ENCODE data around the gene CCL16. TPM values are rescaled to one million over a fixed set of nuclear protein-coding genes. Genes with fewer than 3 reads are reported as not detected.

CCL16 gene, protein sequence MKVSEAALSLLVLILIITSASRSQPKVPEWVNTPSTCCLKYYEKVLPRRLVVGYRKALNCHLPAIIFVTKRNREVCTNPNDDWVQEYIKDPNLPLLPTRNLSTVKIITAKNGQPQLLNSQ
- total RNA-seq, result 0.11 and 0.26 TPM in 2 replicates

GRCh38 chr17:35981246-35981645 lies at the start of gene CCL16:
CCL16 (minus strand) TSS chr17:35981497; CDS start chr17:35981420, 77 bp downstream.

DNA sequence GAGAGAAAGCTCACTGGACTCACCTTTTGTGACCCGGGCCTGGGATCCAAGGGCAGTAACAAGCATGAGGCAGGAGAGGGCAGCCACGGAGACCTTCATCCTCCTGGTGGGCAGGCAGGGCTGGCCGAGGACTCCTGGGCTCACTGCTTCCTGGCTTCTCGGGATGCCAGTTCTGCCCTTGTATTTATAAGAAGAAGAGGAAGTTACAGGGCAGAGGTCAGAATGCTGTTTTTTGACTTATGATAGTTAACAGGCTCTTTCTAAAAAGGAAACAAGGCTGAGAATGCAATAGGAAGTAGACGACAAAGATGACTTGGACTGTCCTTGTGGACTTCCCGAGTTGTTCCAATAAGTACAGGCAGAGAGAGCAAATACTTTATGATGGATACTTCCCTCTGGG lies 36.5 kb upstream of the CCL16 start, which contains the start of gene CCL23:
Gene CCL23 (minus strand): TSS at position 174 of the 400 bp plus-strand sequence. CDS start 75 bp downstream, at position 99.

GRCh38 chr17:36001110-36001771 lies 19.9 kb upstream of the CCL16 start, which contains the start of gene CCL15:
CCL15 (minus strand) TSS chr17:36001553; CDS start chr17:36001492, 61 bp downstream.

DNA sequence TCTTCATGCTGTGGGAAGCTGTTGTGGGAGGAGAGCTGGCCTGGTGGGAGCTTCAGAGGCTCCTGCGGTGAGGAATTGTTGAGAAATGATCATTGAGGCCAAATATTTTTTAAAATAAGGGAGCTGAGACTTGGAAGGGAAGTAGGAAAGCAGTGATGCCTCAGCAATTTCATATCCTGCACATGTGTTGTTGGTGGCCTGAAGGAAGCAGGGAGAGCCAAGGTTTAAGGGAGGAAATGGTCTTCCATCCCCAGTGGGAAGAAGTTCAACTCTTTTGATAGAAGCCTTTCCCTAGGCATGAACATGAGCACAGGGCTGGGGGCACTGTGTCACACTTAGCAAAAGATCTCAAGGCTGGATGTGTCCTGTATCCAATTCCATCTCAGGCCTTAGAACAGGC lies 5.3 kb upstream of the CCL16 start, which contains the start of gene CCL14:
Gene CCL14 (minus strand): TSS at position 87 of the 400 bp plus-strand sequence. CDS start 80 bp downstream, at position 7.

DNA sequence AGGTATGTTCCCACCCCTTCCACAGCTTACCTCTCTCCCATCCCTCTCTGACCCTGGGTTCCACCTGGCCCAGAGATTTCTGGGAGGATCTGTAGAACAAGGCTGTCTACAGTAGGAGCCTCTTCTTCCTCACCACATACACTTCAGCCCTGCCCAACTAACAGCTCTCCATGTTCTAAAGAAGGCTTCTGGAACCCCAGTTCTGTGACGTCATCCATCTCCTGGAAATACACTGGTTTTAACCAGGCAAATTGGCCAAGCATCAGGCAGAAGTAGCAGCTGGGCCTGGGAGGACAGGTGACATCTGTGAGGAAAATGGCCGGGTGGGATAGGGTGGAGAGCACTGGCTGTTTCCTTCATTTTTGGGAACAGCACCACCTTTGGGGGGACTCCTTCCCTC lies 37.8 kb downstream of the CCL16 start, which contains the start of gene LYZL6:
Gene LYZL6 (minus strand): TSS at position 177 of the 400 bp plus-strand sequence. CDS start 4,357 bp downstream, outside the sequence.

DNA sequence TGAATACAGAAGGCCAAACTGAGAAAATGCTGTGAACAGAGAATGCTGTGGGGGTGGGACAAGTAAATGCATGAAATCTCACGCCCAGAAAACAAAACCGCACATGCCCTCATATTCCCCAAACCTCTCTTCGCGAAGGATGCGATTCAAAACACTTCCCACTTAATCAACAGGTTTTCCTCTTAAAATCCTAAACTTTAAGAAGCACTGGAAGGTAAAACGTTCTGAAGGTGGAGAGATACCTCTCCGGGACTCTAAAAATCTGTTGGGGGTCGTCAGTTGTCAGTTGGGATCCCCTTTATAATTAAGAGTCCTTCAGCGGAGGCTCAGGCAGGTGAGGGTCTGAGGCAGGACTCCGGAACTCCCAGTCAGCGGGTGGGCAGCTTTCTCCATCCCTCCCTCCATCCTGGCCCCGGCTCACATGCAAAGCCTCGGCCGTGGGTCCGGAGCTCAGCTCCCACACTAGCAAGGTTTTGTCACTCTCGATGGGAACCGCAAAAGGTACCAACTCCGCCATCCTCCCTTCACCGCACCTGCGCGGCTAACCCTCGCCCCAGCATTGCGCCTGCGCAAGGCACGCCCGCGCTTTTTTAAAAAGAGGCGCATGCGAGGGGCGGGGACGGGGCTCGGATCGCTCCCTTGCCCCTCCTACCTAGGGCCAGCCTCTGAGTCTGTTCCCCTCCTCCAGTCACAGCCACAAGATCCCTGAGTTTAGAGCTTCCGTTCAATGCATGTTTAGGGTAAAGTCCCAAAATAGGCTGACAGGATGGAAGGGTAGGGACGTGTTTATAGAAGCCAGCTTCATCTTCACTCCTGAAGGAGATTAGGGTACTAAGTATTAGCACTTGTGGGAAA lies 50.9 kb downstream of the CCL16 start, which contains the start of gene RDM1:
Gene RDM1 (minus strand): TSS at position 563 of the 855 bp plus-strand sequence. CDS start 46 bp downstream, at position 517.

Other genes with a start within 250 kb of the CCL16 start
- gene RASL10B, start 249.9 kb downstream of the CCL16 start, total RNA-seq, result 0.11 and 0.26 TPM in 2 replicates
- not detected in 2 replicates for gene GAS2L2, start 228.3 kb downstream of the CCL16 start, total RNA-seq
- gene C17orf50, start 220.6 kb downstream of the CCL16 start, total RNA-seq, result not detected in 2 replicates
- 0.33 and 0.60 TPM in 2 replicates for gene MMP28, start 185.9 kb downstream of the CCL16 start, total RNA-seq
- gene TAF15, start 172.0 kb downstream of the CCL16 start, total RNA-seq, result 74.9 and 97.3 TPM in 2 replicates
- not detected in 2 replicates for gene HEATR9, start 112.6 kb downstream of the CCL16 start, total RNA-seq
- 0.33 and 0.34 TPM in 2 replicates for gene CCL5, start 101.1 kb downstream of the CCL16 start, total RNA-seq
- 0.22 TPM in 1 of 2 replicates, not detected in the other for gene RDM1, start 50.7 kb downstream of the CCL16 start, total RNA-seq
- gene LYZL6, start 37.8 kb downstream of the CCL16 start, total RNA-seq, result not detected in 2 replicates
- 9.1 and 12.5 TPM in 2 replicates for gene CCL14, start 5.2 kb upstream of the CCL16 start, total RNA-seq
- gene CCL15, start 20.1 kb upstream of the CCL16 start, total RNA-seq, result not detected in 2 replicates
- 0.26 and 0.33 TPM in 2 replicates for gene CCL23, start 36.5 kb upstream of the CCL16 start, total RNA-seq
- not detected in 2 replicates for gene CCL18, start 82.8 kb upstream of the CCL16 start, total RNA-seq
- not detected in 2 replicates for gene CCL3, start 108.6 kb upstream of the CCL16 start, total RNA-seq
- gene CCL4, start 122.3 kb upstream of the CCL16 start, total RNA-seq, result not detected in 2 replicates
- 0.43 and 1.5 TPM in 2 replicates for gene TBC1D3B, start 195.1 kb upstream of the CCL16 start, total RNA-seq
- not detected in 2 replicates for gene CCL3L1, start 215.3 kb upstream of the CCL16 start, total RNA-seq
- gene CCL4L2, start 229.6 kb upstream of the CCL16 start, total RNA-seq, result not detected in 2 replicates